IMR-90 (cell line): ENCODE measurements around the gene FOXO3. TPM values are rescaled to one million over a fixed set of nuclear protein-coding genes. Genes with fewer than 3 reads are reported as not detected.

Source experiments
- ATAC-seq: fragments of 200-7000 bp; cut with Tn5 transposase; 2 replicates; pipeline ENCODE4 v1.9.1; 2020; ENCODE audit warnings: low read depth, mild to moderate bottlenecking, moderate library complexity
- BruUV-seq: library from RNA; stranded (reverse); fragments of 400-500 nt; replicated peaks from 2 replicates; lab custom pipeline; 2021; lab: Mats Ljungman, UMichigan
- CTCF ChIA-PET: fragments of 300-600 bp; formaldehyde crosslinking; extraction: SDS; loops from one replicate; lab custom pipeline; 2021; ENCODE audit warnings: antibody characterized with exemption; lab: Yijun Ruan, JAX
- POLR2A ChIA-PET: fragments of 300-600 bp; sonication (Branson Sonifier 250); formaldehyde crosslinking; loops from one replicate; lab custom pipeline; 2022; ENCODE audit warnings: antibody characterized with exemption; ENCODE audit not compliant: unreplicated experiment; lab: Charles Lee
- DNase-seq: peaks from one replicate; pipeline ENCODE4 v3.0.0; 2013
- H2AFZ ChIP-seq: replicated peaks from 2 replicates; pipeline ENCODE3; 2013; ENCODE audit warnings: low read length, mild to moderate bottlenecking; ENCODE audit not compliant: poor library complexity
- H2AK5ac ChIP-seq: 2 replicates; pipeline ENCODE4 v1.6.1; 2013; ENCODE audit warnings: low read depth, low read length, inconsistent platforms
- H2AK9ac ChIP-seq: replicated peaks from 2 replicates; pipeline ENCODE3; 2013; ENCODE audit warnings: mild to moderate bottlenecking, low read depth, low read length, moderate library complexity; ENCODE audit not compliant: poor library complexity
- H2BK120ac ChIP-seq: 2 replicates; pipeline ENCODE4 v1.6.1; 2013; ENCODE audit warnings: low read depth, low read length, inconsistent platforms
- H2BK15ac ChIP-seq: 3 replicates; pipeline ENCODE4 v1.6.1; 2013; ENCODE audit warnings: low read depth, low read length, inconsistent platforms
- H2BK20ac ChIP-seq: 2 replicates; pipeline ENCODE4 v1.6.1; 2013; ENCODE audit warnings: low read depth, mild to moderate bottlenecking, inconsistent platforms, low read length, moderate library complexity
- H2BK5ac ChIP-seq: 2 replicates; pipeline ENCODE4 v1.6.1; 2013; ENCODE audit warnings: mild to moderate bottlenecking, low read depth, low read length, inconsistent platforms; ENCODE audit not compliant: poor library complexity, severe bottlenecking
- H3K14ac ChIP-seq: replicated peaks from 2 replicates; pipeline ENCODE4 v1.6.1; 2013; ENCODE audit warnings: low read depth, low read length, inconsistent platforms
- H3K18ac ChIP-seq: 2 replicates; pipeline ENCODE4 v1.6.1; 2013; ENCODE audit warnings: low read depth, low read length, control low read depth
- H3K23ac ChIP-seq: 2 replicates; pipeline ENCODE4 v1.6.1; 2013; ENCODE audit warnings: low read depth, low read length, inconsistent platforms
- H3K27ac ChIP-seq: 2 replicates; pipeline ENCODE4 v1.5.1; 2013; ENCODE audit warnings: mild to moderate bottlenecking, control low read depth, low read length; ENCODE audit not compliant: insufficient read depth
- H3K27me3 ChIP-seq: 2 replicates; pipeline ENCODE4 v1.6.1; 2013; ENCODE audit warnings: low read length; ENCODE audit not compliant: control insufficient read depth, insufficient read depth
- H3K36me3 ChIP-seq: 2 replicates; pipeline ENCODE4 v1.6.1; 2013; ENCODE audit warnings: low read length, mixed read lengths; ENCODE audit not compliant: control insufficient read depth, insufficient read depth
- H3K4ac ChIP-seq: 2 replicates; pipeline ENCODE4 v1.6.1; 2013; ENCODE audit warnings: low read depth, low read length, inconsistent platforms
- H3K4me1 ChIP-seq: 2 replicates; pipeline ENCODE4 v1.6.1; 2013; ENCODE audit warnings: low read length, mixed read lengths; ENCODE audit not compliant: control insufficient read depth, insufficient read depth
- H3K4me2 ChIP-seq: 2 replicates; pipeline ENCODE4 v1.6.1; 2013; ENCODE audit warnings: low read depth, mild to moderate bottlenecking, control low read depth, low read length, moderate library complexity
- H3K4me3 ChIP-seq: 2 replicates; pipeline ENCODE4 v1.5.1; 2013; ENCODE audit warnings: low read depth, mild to moderate bottlenecking, control low read depth, low read length, moderate library complexity; ENCODE audit not compliant: insufficient read depth
- H3K56ac ChIP-seq: 2 replicates; pipeline ENCODE4 v1.6.1; 2013; ENCODE audit warnings: low read length, inconsistent platforms; ENCODE audit not compliant: insufficient read depth; ENCODE audit errors: extremely low read depth
- H3K79me1 ChIP-seq, 2 experiments: 2 replicates each; pipeline ENCODE4 v1.6.1; 2013; ENCODE audit warnings: low read length in 2 of 2, inconsistent platforms in 1 of 2, low read depth in 1 of 2
- H3K9ac ChIP-seq: 2 replicates; pipeline ENCODE4 v1.6.1; 2013; ENCODE audit warnings: low read depth, low read length, control low read depth
- H3K9me1 ChIP-seq: 2 replicates; pipeline ENCODE4 v1.6.1; 2013; ENCODE audit warnings: low read length, inconsistent platforms; ENCODE audit not compliant: insufficient read depth
- H3K9me3 ChIP-seq: 2 replicates; pipeline ENCODE4 v1.6.1; 2013; ENCODE audit warnings: low read length; ENCODE audit not compliant: control insufficient read depth, insufficient read depth
- H4K20me1 ChIP-seq: 2 replicates; pipeline ENCODE4 v1.6.1; 2013; ENCODE audit warnings: low read length, inconsistent platforms; ENCODE audit not compliant: insufficient read depth
- H4K5ac ChIP-seq: 2 replicates; pipeline ENCODE4 v1.6.1; 2013; ENCODE audit warnings: mild to moderate bottlenecking, low read depth, low read length, control low read depth
- H4K8ac ChIP-seq, 2 experiments: 2 replicates each; pipeline ENCODE4 v1.6.1; 2013; ENCODE audit warnings: low read depth in 2 of 2, low read length in 2 of 2, control low read depth in 1 of 2, inconsistent platforms in 1 of 2
- H4K91ac ChIP-seq: 2 replicates; pipeline ENCODE4 v1.6.1; 2013; ENCODE audit warnings: low read depth, low read length, inconsistent platforms; ENCODE audit not compliant: insufficient read depth
- BHLHE40 ChIP-seq: fragments of 150-350 bp; IDR thresholded peaks from 2 replicates; pipeline ENCODE4 v1.6.1; 2016; ENCODE audit warnings: mild to moderate bottlenecking, low read depth, low read length
- CEBPB ChIP-seq: IDR thresholded peaks from 2 replicates; pipeline ENCODE4 v1.6.1; 2012; ENCODE audit warnings: low read depth, low read length, improper control_type of control experiment
- CHD1 ChIP-seq: IDR thresholded peaks from 2 replicates; pipeline ENCODE4 v1.6.1; 2012; ENCODE audit warnings: low read depth, low read length, improper control_type of control experiment
- CTCF ChIP-seq: conservative IDR thresholded peaks from 2 replicates; pipeline ENCODE4 v1.5.1; 2012; ENCODE audit warnings: mild to moderate bottlenecking, low read depth, low read length, improper control_type of control experiment
- ELK1 ChIP-seq: fragments of 150-350 bp; IDR thresholded peaks from 2 replicates; pipeline ENCODE4 v1.6.1; 2016; ENCODE audit warnings: low read depth, mild to moderate bottlenecking, low read length, moderate library complexity, borderline replicate concordance
- FOS ChIP-seq: fragments of 150-350 bp; IDR thresholded peaks from 2 replicates; pipeline ENCODE4 v1.6.1; 2016; ENCODE audit warnings: low read depth, low read length
- MAFK ChIP-seq: IDR thresholded peaks from 2 replicates; pipeline ENCODE4 v1.6.1; 2012; ENCODE audit warnings: low read depth, low read length, improper control_type of control experiment
- MAZ ChIP-seq: IDR thresholded peaks from 2 replicates; pipeline ENCODE4 v1.6.1; 2012; ENCODE audit warnings: low read depth, mild to moderate bottlenecking, low read length, improper control_type of control experiment, moderate library complexity, borderline replicate concordance
- MXI1 ChIP-seq: IDR thresholded peaks from 2 replicates; pipeline ENCODE4 v1.6.1; 2012; ENCODE audit warnings: low read depth, mild to moderate bottlenecking, low read length, moderate library complexity, borderline replicate concordance
- NFE2L2 ChIP-seq: fragments of 150-350 bp; IDR thresholded peaks from 2 replicates; pipeline ENCODE4 v1.6.1; 2016; ENCODE audit warnings: low read depth, mild to moderate bottlenecking, low read length
- POLR2A ChIP-seq: IDR thresholded peaks from 2 replicates; pipeline ENCODE4 v1.6.1; 2012; ENCODE audit warnings: mild to moderate bottlenecking, low read depth, low read length
- RAD21 ChIP-seq: IDR thresholded peaks from 2 replicates; pipeline ENCODE4 v1.6.1; 2012; ENCODE audit warnings: low read length, improper control_type of control experiment
- RCOR1 ChIP-seq: IDR thresholded peaks from 2 replicates; pipeline ENCODE4 v1.6.1; 2012; ENCODE audit warnings: mild to moderate bottlenecking, low read length, improper control_type of control experiment; ENCODE audit not compliant: insufficient replicate concordance
- RFX5 ChIP-seq: IDR thresholded peaks from 2 replicates; pipeline ENCODE4 v1.8.0; 2012; ENCODE audit warnings: low read depth, mild to moderate bottlenecking, low read length, moderate library complexity
- SMC3 ChIP-seq: fragments of 150-350 bp; IDR thresholded peaks from 2 replicates; pipeline ENCODE4 v1.6.1; 2016; ENCODE audit warnings: low read depth, mild to moderate bottlenecking, antibody characterized with exemption, low read length, moderate library complexity
- USF2 ChIP-seq: fragments of 150-350 bp; IDR thresholded peaks from 2 replicates; pipeline ENCODE4 v1.6.1; 2017; ENCODE audit warnings: mild to moderate bottlenecking, antibody characterized with exemption, low read length, low read depth
- WGBS, 2 experiments: methylation state at CpG; one replicate each; pipeline versions ENCODE4 v1.1.5 to v1.1.7; 2013; ENCODE audit warnings: missing lambda C conversion rate in 2 of 2; ENCODE audit not compliant: insufficient read length in 1 of 2; ENCODE audit errors: extremely low coverage in 2 of 2; 5-methylcytosine and 5-hydroxymethylcytosine counted together
- dilution Hi-C: fragments of 300-500 bp; cut with HindIII; formaldehyde crosslinking; loops from one replicate; pipeline ENCODE4 v1.14.3; 2018; ENCODE audit warnings: low sequenced_read_pairs; ENCODE audit not compliant: unreplicated experiment
- in situ Hi-C: fragments of 300-500 bp; cut with MboI; formaldehyde crosslinking; loops from 3 replicates; pipeline ENCODE4 v1.14.3; 2019; ENCODE audit warnings: low sequenced_read_pairs, inconsistent platforms, mixed read lengths
- intact Hi-C: fragments of 100-400 bp; cut with micrococcal nuclease; formaldehyde crosslinking; loops from 2 replicates; pipeline ENCODE4 v1.10.0; 2022
- polyA plus RNA-seq, 3 experiments: library from polyadenylated mRNA; depleted of rRNA; stranded (reverse); fragments of >200 nt; gene quantifications; 2 replicates each; pipeline ENCODE4 v1.2.3, GENCODE V29; 2012; ENCODE audit warnings: low replicate concordance in 1 of 3
- total RNA-seq: library from RNA; depleted of rRNA; stranded (reverse); fragments of >200 nt; gene quantifications from 2 replicates; pipeline ENCODE4 v1.2.3, GENCODE V29; 2012

FOXO3 gene
- total and polyA plus RNA-seq, 2 of the 4 experiments (the other 2 are of a cell fraction): 17.5 to 38.7 TPM

- no CpG with 5 or more reads among the region's 1 CpG for WGBS, 2 experiments
Observed at GRCh38 chr6:108643184-108643583, 82.5 kb downstream of the FOXO3 start.

More at GRCh38 chr6:108643184-108643583, 82.5 kb downstream of the FOXO3 start:
- H3K4me3 ChIP-seq: no peak overlapping the region
- H4K5ac ChIP-seq: no peak overlapping the region
- H2BK20ac ChIP-seq: no peak overlapping the region
- peaks cover 8% of the 10 kb centered on the region for H3K4me1 ChIP-seq
- in situ Hi-C loops (no loop called here), intact Hi-C loops (no loop called here), dilution Hi-C loops (no loop called here)
- TF ChIP-seq NFE2L2: no peak
- TF ChIP-seq RFX5: no peak
- TF ChIP-seq USF2: no peak
- TF ChIP-seq CTCF: no peak
- no peak for TF ChIP-seq BHLHE40
- no peak for TF ChIP-seq SMC3
- TF ChIP-seq CEBPB: no peak
- no peak for TF ChIP-seq POLR2A
- no peak for TF ChIP-seq RAD21
- TF ChIP-seq MAZ: no peak
- TF ChIP-seq FOS: no peak
- no peak for TF ChIP-seq MAFK
- TF ChIP-seq ELK1: no peak
- no peak for TF ChIP-seq MXI1
- TF ChIP-seq CHD1: no peak
- TF ChIP-seq RCOR1: no peak
- H2BK120ac ChIP-seq: no peak overlapping the region
- no TSS peak for BruUV-seq
- H3K23ac ChIP-seq: no peak overlapping the region
- POLR2A ChIA-PET: no interaction called here
- peaks cover 5% of the 10 kb centered on the region; the same call in 1 of the 2 replicates for H3K36me3 ChIP-seq
- no peak overlapping the region for H2AK9ac ChIP-seq
- H3K9me1 ChIP-seq: peaks cover 24% of the 10 kb centered on the region
- H2AK5ac ChIP-seq: no peak overlapping the region
- H3K56ac ChIP-seq: no peak overlapping the region
- H2AFZ ChIP-seq: no peak overlapping the region
- no peaks in the 10 kb centered on the region for H3K9me3 ChIP-seq
- CTCF ChIA-PET: no interaction called here
- H3K4ac ChIP-seq: no peak overlapping the region
- H2BK15ac ChIP-seq: no peak overlapping the region
- no peaks in the 10 kb centered on the region for H3K27me3 ChIP-seq
- no peak overlapping the region for H3K18ac ChIP-seq
- no peak overlapping the region for H3K9ac ChIP-seq
- ATAC-seq (no peak), DNase-seq (no peak)
- H4K91ac ChIP-seq: no peak overlapping the region
- H3K14ac ChIP-seq: peak overlapping the region; percentile 5; the same call in 1 of the 2 replicates
- H3K79me1 ChIP-seq: peaks cover 52 to 87% of the 10 kb centered on the region in 2 experiments
- no peak overlapping the region for H3K27ac ChIP-seq
- H2BK5ac ChIP-seq: no peak overlapping the region
- no peak overlapping the region for H4K8ac ChIP-seq
- no peak overlapping the region for H3K4me2 ChIP-seq
- H4K20me1 ChIP-seq: peaks cover 69% of the 10 kb centered on the region
